ENCODE data around the gene RPP25.
A peak's percentile ranks its signal among the peaks of the same experiment; 100 is the strongest.

DNA sequence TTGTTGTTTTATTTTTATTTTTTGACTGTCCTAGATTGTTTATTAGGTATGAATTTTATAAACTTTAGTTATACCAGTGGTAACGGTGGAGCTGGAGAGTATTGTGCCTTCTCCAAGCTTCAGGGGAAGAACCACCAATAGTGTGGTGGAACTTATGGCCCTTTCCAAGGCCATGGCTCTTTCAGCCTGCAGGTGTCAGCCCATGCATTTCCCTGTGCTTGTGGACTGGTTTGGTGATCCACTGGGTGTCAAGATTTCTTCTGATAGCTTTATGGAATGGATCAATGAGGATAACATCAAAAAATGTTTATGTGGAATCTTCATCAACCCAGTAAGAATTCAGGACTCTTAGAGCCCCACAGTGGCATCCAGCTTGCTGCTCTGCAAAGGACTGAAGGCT lies 19.6 kb upstream of the RPP25 start:
- TF ChIP-seq, protein P1, sequence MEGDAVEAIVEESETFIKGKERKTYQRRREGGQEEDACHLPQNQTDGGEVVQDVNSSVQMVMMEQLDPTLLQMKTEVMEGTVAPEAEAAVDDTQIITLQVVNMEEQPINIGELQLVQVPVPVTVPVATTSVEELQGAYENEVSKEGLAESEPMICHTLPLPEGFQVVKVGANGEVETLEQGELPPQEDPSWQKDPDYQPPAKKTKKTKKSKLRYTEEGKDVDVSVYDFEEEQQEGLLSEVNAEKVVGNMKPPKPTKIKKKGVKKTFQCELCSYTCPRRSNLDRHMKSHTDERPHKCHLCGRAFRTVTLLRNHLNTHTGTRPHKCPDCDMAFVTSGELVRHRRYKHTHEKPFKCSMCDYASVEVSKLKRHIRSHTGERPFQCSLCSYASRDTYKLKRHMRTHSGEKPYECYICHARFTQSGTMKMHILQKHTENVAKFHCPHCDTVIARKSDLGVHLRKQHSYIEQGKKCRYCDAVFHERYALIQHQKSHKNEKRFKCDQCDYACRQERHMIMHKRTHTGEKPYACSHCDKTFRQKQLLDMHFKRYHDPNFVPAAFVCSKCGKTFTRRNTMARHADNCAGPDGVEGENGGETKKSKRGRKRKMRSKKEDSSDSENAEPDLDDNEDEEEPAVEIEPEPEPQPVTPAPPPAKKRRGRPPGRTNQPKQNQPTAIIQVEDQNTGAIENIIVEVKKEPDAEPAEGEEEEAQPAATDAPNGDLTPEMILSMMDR (conservative IDR thresholded peaks at IDR 0.05 in 1 of 2, IDR thresholded peaks at IDR 0.05 in 1 of 2; ENCODE audit: low read depth in 1 of 2, low read length in 2 of 2) = peak in 1 of 2 donors; percentile 7
- TF ChIP-seq EZH2 (IDR thresholded peaks at IDR 0.05; ENCODE audit: low read length, missing control alignments) = no peak
